A549 (cell line): ENCODE measurements around the gene BSPRY. TPM values are rescaled to one million over a fixed set of nuclear protein-coding genes. Genes with fewer than 3 reads are reported as not detected.
A peak's percentile ranks its signal among the peaks of the same experiment; 100 is the strongest.

Experiments
- ATAC-seq, 2 experiments: fragments of 200-7000 bp in 1 of 2; fragments of >200 bp in 1 of 2; cut with Nextera tagmentation in 1 of 2; cut with Tn5 transposase in 1 of 2; 3 replicates each; pipeline versions ENCODE4 v1.8.0 to v1.9.1; 2018 to 2020; ENCODE audit warnings: mild to moderate bottlenecking in 1 of 2, moderate library complexity in 1 of 2
- CTCF ChIA-PET: fragments of 300-600 bp; sonication (Branson Sonifier 250); formaldehyde crosslinking; extraction: SDS; loops from one replicate; lab custom pipeline; 2021; ENCODE audit warnings: antibody characterized with exemption, inconsistent platforms; lab: Yijun Ruan, JAX
- POLR2A ChIA-PET: fragments of 350-600 bp; formaldehyde crosslinking; extraction: SDS; loops from one replicate; lab custom pipeline; 2021; ENCODE audit warnings: antibody characterized with exemption, inconsistent platforms; lab: Yijun Ruan, JAX
- DNase-seq, 2 experiments: peaks; one replicate each; pipeline versions ENCODE4 v3.0.0 to v3.0.0-alpha.2; 2011 to 2016; ENCODE audit warnings: low read depth in 1 of 2, low spot score in 1 of 2
- FAIRE-seq: peaks from 2 replicates; lab custom pipeline; 2011; peaks lifted over from hg19 to GRCh38; lab: Jason Lieb, UNC
- H3K27ac ChIP-seq, 2 experiments: fragments of >200 bp; sonication (Bioruptor Twin); formaldehyde crosslinking; 3 replicates each; pipeline ENCODE4 v1.5.1; 2016 to 2017
- H3K4me1 ChIP-seq: fragments of >200 bp; sonication (Bioruptor Twin); formaldehyde crosslinking; 3 replicates; pipeline ENCODE4 v1.6.1; 2016
- H3K4me2 ChIP-seq: fragments of >200 bp; sonication (Bioruptor Twin); formaldehyde crosslinking; 3 replicates; pipeline ENCODE4 v1.6.1; 2016
- H3K4me3 ChIP-seq: fragments of >200 bp; sonication (Bioruptor Twin); formaldehyde crosslinking; 3 replicates; pipeline ENCODE4 v1.5.1; 2016
- H3K9me3 ChIP-seq: fragments of >200 bp; sonication (Bioruptor Twin); formaldehyde crosslinking; 3 replicates; pipeline ENCODE4 v1.6.1; 2016
- BHLHE40 ChIP-seq: IDR thresholded peaks from 2 replicates; pipeline ENCODE4 v1.6.1; 2012; ENCODE audit warnings: low read depth, low read length, inconsistent platforms
- CEBPB ChIP-seq, 2 experiments: fragments of >200 bp in 1 of 2; sonication (Bioruptor Twin) in 1 of 2; formaldehyde crosslinking in 1 of 2; IDR thresholded peaks; 2 replicates each; pipeline ENCODE4 v1.6.1; 2012 to 2016
- CHD4 ChIP-seq: fragments of 200-600 bp; sonication (generic); IDR thresholded peaks from 2 replicates; pipeline ENCODE4 v1.6.1; 2016; ENCODE audit warnings: antibody characterized with exemption, mild to moderate bottlenecking, borderline replicate concordance
- EHF ChIP-seq: fragments of 250-450 bp; sonication (Bioruptor Pico); IDR thresholded peaks from 2 replicates; pipeline ENCODE4 v1.5.0; 2020; ENCODE audit warnings: mild to moderate bottlenecking
- HOXA7 ChIP-seq: fragments of 250-450 bp; sonication (Bioruptor Pico); IDR thresholded peaks from 2 replicates; pipeline ENCODE4 v1.5.0; 2020; ENCODE audit warnings: mild to moderate bottlenecking, moderate library complexity
- HOXB13 ChIP-seq: fragments of 250-450 bp; sonication (Bioruptor Pico); IDR thresholded peaks from 2 replicates; pipeline ENCODE4 v1.5.0; 2020; ENCODE audit warnings: low read depth, mild to moderate bottlenecking, moderate library complexity
- HOXB5 ChIP-seq: fragments of 250-450 bp; sonication (Bioruptor Pico); IDR thresholded peaks from 2 replicates; pipeline ENCODE4 v1.5.0; 2020; ENCODE audit warnings: mild to moderate bottlenecking, moderate library complexity
- KDM5A ChIP-seq: fragments of 200-600 bp; sonication (generic); IDR thresholded peaks from 2 replicates; pipeline ENCODE4 v1.6.1; 2016; ENCODE audit warnings: antibody characterized with exemption, mild to moderate bottlenecking
- MAFK ChIP-seq: fragments of 450-650 bp; IDR thresholded peaks from 2 replicates; pipeline ENCODE4 v1.6.1; 2014; ENCODE audit not compliant: partially characterized antibody
- NFE2L2 ChIP-seq: fragments of 150-350 bp; conservative IDR thresholded peaks from 2 replicates; pipeline ENCODE4 v1.6.1; 2014; ENCODE audit warnings: low read length
- NPAS2 ChIP-seq: fragments of 250-450 bp; sonication (Bioruptor Pico); IDR thresholded peaks from 2 replicates; pipeline ENCODE4 v1.8.0; 2022; ENCODE audit warnings: mild to moderate bottlenecking, moderate library complexity, borderline replicate concordance
- PHF8 ChIP-seq: fragments of 200-600 bp; sonication (generic); IDR thresholded peaks from 2 replicates; pipeline ENCODE4 v1.6.1; 2016; ENCODE audit warnings: low read depth, mild to moderate bottlenecking, antibody characterized with exemption, moderate library complexity, borderline replicate concordance
- POLR2A ChIP-seq: IDR thresholded peaks from 2 replicates; pipeline ENCODE4 v1.6.1; 2012; ENCODE audit warnings: mild to moderate bottlenecking, low read length
- RAD21 ChIP-seq, 2 experiments: fragments of >200 bp in 1 of 2; sonication (Bioruptor Twin) in 1 of 2; formaldehyde crosslinking in 1 of 2; IDR thresholded peaks in 1 of 2; conservative IDR thresholded peaks in 1 of 2; 2 replicates in 1 of 2; 3 replicates in 1 of 2; pipeline ENCODE4 v1.6.1; 2012 to 2018; ENCODE audit warnings: inconsistent platforms in 1 of 2
- RARB ChIP-seq: fragments of 250-450 bp; sonication (Bioruptor Pico); IDR thresholded peaks from 2 replicates; pipeline ENCODE4 v1.8.0; 2021; ENCODE audit warnings: mild to moderate bottlenecking, moderate library complexity
- RNF2 ChIP-seq: fragments of 200-600 bp; sonication (generic); IDR thresholded peaks from 2 replicates; pipeline ENCODE4 v1.6.1; 2016; ENCODE audit warnings: low read depth, mild to moderate bottlenecking, antibody characterized with exemption, moderate library complexity, borderline replicate concordance
- SMC3 ChIP-seq: fragments of >200 bp; sonication (Bioruptor Twin); formaldehyde crosslinking; IDR thresholded peaks from 3 replicates; pipeline ENCODE4 v1.6.1; 2018; ENCODE audit warnings: inconsistent platforms
- TFCP2L1 ChIP-seq: fragments of 250-450 bp; sonication (Bioruptor Pico); IDR thresholded peaks from 2 replicates; pipeline ENCODE4 v1.5.0; 2021; ENCODE audit warnings: mild to moderate bottlenecking
- TP53 ChIP-seq: fragments of 250-450 bp; sonication (Bioruptor Pico); IDR thresholded peaks from 2 replicates; pipeline ENCODE4 v1.5.0; 2021; ENCODE audit warnings: mild to moderate bottlenecking, moderate library complexity
- ZFP36 ChIP-seq: fragments of 450-650 bp; IDR thresholded peaks from 2 replicates; pipeline ENCODE4 v1.6.1; 2014; ENCODE audit warnings: borderline replicate concordance; ENCODE audit not compliant: partially characterized antibody
- WGBS: methylation state at CpG from one replicate; pipeline ENCODE4 v1.1.6; 2017; ENCODE audit errors: missing lambda C conversion rate; 5-methylcytosine and 5-hydroxymethylcytosine counted together
- polyA plus RNA-seq, 4 experiments: library from polyadenylated mRNA; depleted of rRNA in 3 of 4; stranded (reverse); fragments of >200 nt; fragmentation: RNase III in 1 of 4; extraction: RNeasy Plus Mini Kit Qiagen cat#74134 plus additional on column Dnase treatment in 1 of 4; gene quantifications; 2 replicates in 3 of 4; 3 replicates in 1 of 4; pipeline ENCODE4 v1.2.3, GENCODE V29; 2011 to 2017
- TF ChIP-seq, protein P1 (sequence below): IDR thresholded peaks from 2 replicates; pipeline ENCODE4 v1.6.1; 2012
- TF ChIP-seq, protein P2 (sequence below): fragments of >200 bp; sonication (Bioruptor Twin); formaldehyde crosslinking; IDR thresholded peaks from 3 replicates; pipeline ENCODE4 v1.6.1; 2016

Gene BSPRY
- polyA plus RNA-seq, 2 of the 4 experiments (the other 2 are of a cell fraction): 0.05 to 0.06 TPM

DNA sequence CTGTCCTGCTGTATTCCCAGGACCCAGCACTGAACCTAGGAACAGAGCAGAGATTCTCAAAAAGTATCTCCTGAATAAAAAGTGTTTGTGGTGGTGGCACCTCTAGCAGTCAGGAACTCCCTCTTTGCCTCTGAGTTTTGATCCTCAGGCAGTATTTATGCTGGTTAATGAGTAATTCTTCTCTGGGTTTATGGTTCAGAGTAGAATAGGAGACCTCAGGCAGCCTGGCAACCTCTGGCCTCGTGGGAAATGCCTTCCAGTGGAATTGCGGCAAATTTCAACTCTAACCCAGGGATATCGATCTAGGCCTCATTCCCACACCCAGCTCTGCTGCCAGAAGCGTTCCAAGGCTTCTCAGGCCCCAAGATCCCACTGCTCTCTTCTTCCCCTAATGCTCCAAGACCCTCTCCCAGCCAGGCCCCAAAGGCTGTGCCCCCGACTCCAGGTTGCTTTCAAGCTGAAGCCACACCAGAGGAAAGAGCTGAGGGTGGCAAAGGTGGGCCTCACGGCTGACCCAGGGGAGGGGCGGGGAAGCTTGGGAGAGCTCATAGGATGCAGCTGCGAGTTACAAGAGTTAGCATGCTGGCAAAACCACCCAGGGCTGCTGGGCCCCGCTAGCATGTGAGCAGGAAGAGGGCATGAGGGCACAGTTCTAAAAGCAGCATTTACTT, 38.4 kb downstream of the BSPRY start:
- CTCF ChIA-PET: interaction anchor here (1.0 to 8.2 kb wide), 4 partner anchors 14 to 78 kb away, joined by 3 to 51 read pairs (median 3); partner anchors contain the start of gene ALAD
- 59% methylated on average over 8 of the region's 9 CpGs for WGBS
- H3K4me3 ChIP-seq: no peak overlapping the region
- no peak overlapping the region for H3K27ac ChIP-seq
- DNase-seq (no peak), FAIRE-seq (no peak)
- TF ChIP-seq NFE2L2 (no peak), RNF2 (no peak), SMC3 (no peak), POLR2A (no peak), MAFK (no peak), ZFP36 (no peak), KDM5A (no peak), RAD21 (conservative IDR thresholded peaks at IDR 0.05 in 1 of 2, IDR thresholded peaks at IDR 0.05 in 1 of 2) (no peak), TP53 (CRISPR knock-in tag) (no peak), HOXB5 (CRISPR knock-in tag) (no peak), HOXA7 (CRISPR knock-in tag) (no peak), TFCP2L1 (CRISPR knock-in tag) (no peak), NPAS2 (CRISPR knock-in tag) (no peak), HOXB13 (no peak), RARB (CRISPR knock-in tag) (no peak), BHLHE40 (no peak)
- TF ChIP-seq, protein P1, sequence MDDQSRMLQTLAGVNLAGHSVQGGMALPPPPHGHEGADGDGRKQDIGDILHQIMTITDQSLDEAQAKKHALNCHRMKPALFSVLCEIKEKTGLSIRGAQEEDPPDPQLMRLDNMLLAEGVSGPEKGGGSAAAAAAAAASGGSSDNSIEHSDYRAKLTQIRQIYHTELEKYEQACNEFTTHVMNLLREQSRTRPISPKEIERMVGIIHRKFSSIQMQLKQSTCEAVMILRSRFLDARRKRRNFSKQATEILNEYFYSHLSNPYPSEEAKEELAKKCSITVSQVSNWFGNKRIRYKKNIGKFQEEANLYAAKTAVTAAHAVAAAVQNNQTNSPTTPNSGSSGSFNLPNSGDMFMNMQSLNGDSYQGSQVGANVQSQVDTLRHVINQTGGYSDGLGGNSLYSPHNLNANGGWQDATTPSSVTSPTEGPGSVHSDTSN: no peak
- TF ChIP-seq, all 56 proteins: peak for 0
- peak; percentile 35 to 49; a peak in 2 of 6 replicates for ATAC-seq
- POLR2A ChIA-PET: interaction anchor here (1.0 kb wide), 2 partner anchors 11 to 22 kb away, joined by 3 to 4 read pairs; partner anchors contain the start of genes C9orf43, HDHD3 and POLE3
- Histone ChIP-seq H3K4me1 (0 out of 3 replicates have a peak, but pooled peaks cover 4% of the 10 kb centered on the region), H3K4me2 (no peak overlapping the region), H3K9me3 (no peaks in the 10 kb centered on the region)

DNA sequence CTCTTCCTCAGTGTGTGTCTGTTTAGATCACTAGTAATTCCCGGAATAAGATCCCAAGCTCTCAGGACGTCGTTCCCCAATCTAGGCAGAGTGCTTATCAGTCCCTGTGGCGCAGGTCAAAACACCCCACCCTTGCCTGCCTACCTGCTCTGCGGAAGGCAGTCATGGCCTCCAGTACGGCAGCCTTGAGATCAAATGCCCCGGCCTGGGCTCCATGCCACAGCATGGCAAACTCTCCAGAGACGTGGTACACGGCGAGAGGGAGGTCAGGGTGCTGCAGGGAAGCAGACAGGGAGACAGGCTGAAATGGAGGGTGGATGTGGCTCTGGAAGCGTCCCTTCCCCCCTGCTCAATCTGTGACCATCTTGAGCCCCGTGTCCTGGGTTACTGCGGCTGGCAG, 39.5 kb downstream of the BSPRY start:
- Histone ChIP-seq H3K9me3 (no peaks in the 10 kb centered on the region), H3K4me1 (0 out of 3 replicates have a peak, but pooled peaks cover 4% of the 10 kb centered on the region)
- CTCF ChIA-PET: interaction anchor here (0.6 to 8.2 kb wide), 3 partner anchors 13 to 19 kb away, joined by 3 to 51 read pairs (median 4); partner anchors contain the start of gene ALAD
- no peak for ATAC-seq
- TF ChIP-seq CHD4: no peak
- TF ChIP-seq, protein P1: no peak
- no peak for TF ChIP-seq EHF (CRISPR knock-in tag)
- no peak for TF ChIP-seq RNF2
- TF ChIP-seq CEBPB (IDR thresholded peaks at IDR 0.05): no peak
- TF ChIP-seq, protein P2, sequence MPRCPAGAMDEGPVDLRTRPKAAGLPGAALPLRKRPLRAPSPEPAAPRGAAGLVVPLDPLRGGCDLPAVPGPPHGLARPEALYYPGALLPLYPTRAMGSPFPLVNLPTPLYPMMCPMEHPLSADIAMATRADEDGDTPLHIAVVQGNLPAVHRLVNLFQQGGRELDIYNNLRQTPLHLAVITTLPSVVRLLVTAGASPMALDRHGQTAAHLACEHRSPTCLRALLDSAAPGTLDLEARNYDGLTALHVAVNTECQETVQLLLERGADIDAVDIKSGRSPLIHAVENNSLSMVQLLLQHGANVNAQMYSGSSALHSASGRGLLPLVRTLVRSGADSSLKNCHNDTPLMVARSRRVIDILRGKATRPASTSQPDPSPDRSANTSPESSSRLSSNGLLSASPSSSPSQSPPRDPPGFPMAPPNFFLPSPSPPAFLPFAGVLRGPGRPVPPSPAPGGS: no peak
- TF ChIP-seq MAFK: no peak
- no peak for TF ChIP-seq BHLHE40
- no peak for TF ChIP-seq PHF8
- TF ChIP-seq RAD21 (conservative IDR thresholded peaks at IDR 0.05 in 1 of 2, IDR thresholded peaks at IDR 0.05 in 1 of 2): no peak
- TF ChIP-seq TP53 (CRISPR knock-in tag): no peak
- TF ChIP-seq, all 56 proteins: peak for 0
- Histone ChIP-seq H3K27ac (no peak overlapping the region), H3K4me2 (no peak overlapping the region), H3K4me3 (no peak overlapping the region)
- WGBS: 91% methylated on average over 13 of the region's 13 CpGs
- DNase-seq (no peak), FAIRE-seq (no peak)
- POLR2A ChIA-PET: no interaction called here
